K562 (cell line): Measurements from ENCODE around the gene CSH1. TPM values are rescaled to one million over a fixed set of nuclear protein-coding genes. Genes with fewer than 3 reads are reported as not detected.
A peak's percentile ranks its signal among the peaks of the same experiment; 100 is the strongest.
"Not testable (repeated sequence)": the region's sequence is repeated elsewhere in the genome, so short reads cannot be mapped to it uniquely, and the experiment has no call there.

Experiments used
- ATAC-seq: fragments of 200-7000 bp; cut with Tn5 transposase; 3 replicates; pipeline ENCODE4 v1.9.1; 2020; ENCODE audit warnings: moderate library complexity
- BruUV-seq: library from RNA; stranded (reverse); fragments of 400-500 nt; replicated peaks from 2 replicates; lab custom pipeline; 2021; lab: Mats Ljungman, UMichigan
- CTCF ChIA-PET: fragments of 300-600 bp; formaldehyde crosslinking; extraction: SDS; loops from one replicate; lab custom pipeline; 2021; ENCODE audit warnings: low intra/inter-chr PET ratio; lab: Yijun Ruan, JAX
- POLR2A ChIA-PET: fragments of 300-600, 350-650 bp; sonication (Branson Sonifier 250); formaldehyde crosslinking; extraction: SDS; loops from one replicate; lab custom pipeline; 2021; ENCODE audit warnings: antibody characterized with exemption, inconsistent platforms; lab: Yijun Ruan, JAX
- DNase-seq, 4 experiments: peaks; one replicate each; pipeline versions ENCODE4 v3.0.0 to v3.0.0-alpha.2; 2011 to 2018; ENCODE audit warnings: low spot score in 3 of 4, mixed read lengths in 3 of 4; ENCODE audit errors: extremely low read depth in 1 of 4
- FAIRE-seq: peaks from 2 replicates; lab custom pipeline; 2011; peaks lifted over from hg19 to GRCh38; lab: Jason Lieb, UNC
- H2AFZ ChIP-seq: 2 replicates; pipeline ENCODE4 v1.6.0; 2011; ENCODE audit warnings: low read depth, low read length, control low read depth, inconsistent platforms
- H3K27ac ChIP-seq: fragments of 200-600 bp; 3 replicates; pipeline ENCODE4 v1.8.0; 2011; ENCODE audit warnings: low read depth, mild to moderate bottlenecking, control low read depth, inconsistent platforms, low read length, moderate library complexity, mixed read lengths; ENCODE audit errors: extremely low read depth
- H3K27me3 ChIP-seq, 2 experiments: fragments of 300-600 bp in 1 of 2; 2 replicates in 1 of 2; 3 replicates in 1 of 2; pipeline versions ENCODE4 v1.6.0 to v1.8.0; 2011; ENCODE audit warnings: inconsistent platforms in 2 of 2, low read length in 2 of 2, mild to moderate bottlenecking in 1 of 2, mixed read lengths in 1 of 2, moderate library complexity in 1 of 2; ENCODE audit not compliant: control insufficient read depth in 2 of 2, insufficient read depth in 2 of 2
- H3K36me3 ChIP-seq: fragments of 300-600 bp; 3 replicates; pipeline ENCODE4 v1.8.0; 2011; ENCODE audit warnings: mild to moderate bottlenecking, low read length, inconsistent platforms; ENCODE audit not compliant: control insufficient read depth, insufficient read depth
- H3K4me1 ChIP-seq, 2 experiments: fragments of 200-600 bp in 1 of 2; replicated peaks in 1 of 2; 2 replicates in 1 of 2; 3 replicates in 1 of 2; pipeline versions ENCODE4 v1.5.1 to v1.8.0; 2011; ENCODE audit warnings: inconsistent platforms in 2 of 2, low read length in 2 of 2, mild to moderate bottlenecking in 1 of 2, mixed read lengths in 1 of 2, moderate library complexity in 1 of 2; ENCODE audit not compliant: control insufficient read depth in 2 of 2, insufficient read depth in 2 of 2
- H3K4me2 ChIP-seq: 2 replicates; pipeline ENCODE4 v1.6.1; 2011; ENCODE audit warnings: low read length, control low read depth, inconsistent platforms, mixed read lengths; ENCODE audit not compliant: insufficient read depth
- H3K4me3 ChIP-seq: fragments of 200-600 bp; sonication (generic), shearing (Covaris generic); 2 replicates; pipeline ENCODE4 v1.5.1; 2016; ENCODE audit warnings: control low read depth, inconsistent platforms
- H3K79me2 ChIP-seq: fragments of 200-600 bp; 3 replicates; pipeline ENCODE4 v1.8.0; 2011; ENCODE audit warnings: low read length, inconsistent platforms; ENCODE audit not compliant: control insufficient read depth, insufficient read depth
- H3K9ac ChIP-seq, 2 experiments: 2 replicates each; pipeline versions ENCODE4 v1.6.0 to v1.6.1; 2011; ENCODE audit warnings: low read depth in 2 of 2, low read length in 2 of 2, control low read depth in 1 of 2, inconsistent platforms in 1 of 2, mild to moderate bottlenecking in 1 of 2, mixed read lengths in 1 of 2; ENCODE audit not compliant: insufficient read depth in 1 of 2
- H3K9me1 ChIP-seq: one replicate; pipeline ENCODE4 v1.6.0; 2011; ENCODE audit warnings: inconsistent platforms, mild to moderate bottlenecking, low read length, moderate library complexity; ENCODE audit not compliant: control insufficient read depth, insufficient read depth
- H3K9me3 ChIP-seq: replicated peaks from 2 replicates; pipeline ENCODE4 v1.5.1; 2011; ENCODE audit warnings: low read depth, low read length, inconsistent platforms; ENCODE audit not compliant: control insufficient read depth, insufficient read depth
- H4K20me1 ChIP-seq: replicated peaks from 2 replicates; pipeline ENCODE4 v1.6.1; 2011; ENCODE audit warnings: low read length, inconsistent platforms, mixed read lengths; ENCODE audit not compliant: control insufficient read depth, insufficient read depth
- BRCA1 ChIP-seq, 2 experiments: fragments of 450-650 bp in 1 of 2; sonication (generic) in 1 of 2; formaldehyde crosslinking in 1 of 2; IDR thresholded peaks; 2 replicates each; pipeline versions ENCODE4 v1.5.0 to v1.6.1; 2017 to 2020; ENCODE audit warnings: mild to moderate bottlenecking in 1 of 2, missing genetic modification reagents in 1 of 2
- CREM ChIP-seq: IDR thresholded peaks from 2 replicates; pipeline ENCODE4 v1.6.1; 2014; ENCODE audit warnings: antibody characterized with exemption, low read depth
- NFRKB ChIP-seq: fragments of 450-650 bp; IDR thresholded peaks from 2 replicates; pipeline ENCODE4 v1.6.1; 2016; ENCODE audit warnings: low read depth
- RBBP5 ChIP-seq: fragments of 200-600 bp; sonication (generic); IDR thresholded peaks from 2 replicates; pipeline ENCODE4 v1.6.1; 2012; ENCODE audit warnings: borderline replicate concordance, mild to moderate bottlenecking, low read length, control low read depth, inconsistent platforms; ENCODE audit not compliant: insufficient read depth, poor library complexity, severe bottlenecking
- RHOXF2B ChIP-seq: fragments of 250-450 bp; sonication (Bioruptor Pico); conservative IDR thresholded peaks from 2 replicates; pipeline ENCODE4 v1.5.1; 2021
- XRCC4 ChIP-seq: IDR thresholded peaks from one replicate; pipeline ENCODE4 v1.6.1; 2011; ENCODE audit not compliant: insufficient read depth, insufficient read length; ENCODE audit errors: extremely low read depth
- WGBS: fragments of 100-300 bp; shearing (Covaris generic); methylation state at CpG from one replicate; pipeline ENCODE4 v1.1.6; 2016; ENCODE audit warnings: low coverage, mixed read lengths; ENCODE audit not compliant: insufficient coverage; ENCODE audit errors: missing lambda C conversion rate; 5-methylcytosine and 5-hydroxymethylcytosine counted together
- in situ Hi-C: fragments of 300-500 bp; cut with MboI; formaldehyde crosslinking; loops from 4 replicates; pipeline ENCODE4 v1.15.0; 2018; ENCODE audit warnings: inconsistent platforms, mixed read lengths
- intact Hi-C: fragments of 100-400 bp; cut with micrococcal nuclease; formaldehyde crosslinking; loops from 2 replicates; pipeline ENCODE4 v1.14.2; 2022
- polyA plus RNA-seq, 8 experiments: library from polyadenylated mRNA; depleted of rRNA in 4 of 8; stranded (reverse) in 5 of 8; unstranded in 3 of 8; fragments of >200 nt; fragmentation: Nextera tagmentation in 2 of 8; fragmentation: Illumina TruSeq in 1 of 8; extraction: Ambion mirVana in 2 of 8; extraction: Trizol in 1 of 8; gene quantifications; 2 replicates each; pipeline versions ENCODE4 v1.2.1 to v1.2.3, GENCODE V29; 2011 to 2014; ENCODE audit warnings: inconsistent platforms in 1 of 8, missing spikeins in 1 of 8
- total RNA-seq, 7 experiments: library from RNA; depleted of rRNA in 6 of 7; stranded (reverse); fragments of >200 nt in 6 of 7; fragmentation: Illumina TruSeq in 2 of 7; extraction: Trizol in 2 of 7; gene quantifications; 2 replicates each; pipeline versions ENCODE4 v1.2.1 to v1.2.3, GENCODE V29; 2011 to 2021; ENCODE audit warnings: low replicate concordance in 1 of 7
- TF ChIP-seq, protein P1 (sequence below): fragments of 250-450 bp; sonication (Bioruptor Pico); IDR thresholded peaks from 2 replicates; pipeline ENCODE4 v1.6.1; 2021; ENCODE audit warnings: mild to moderate bottlenecking

The CSH1 gene
- total and polyA plus RNA-seq, 9 of the 15 experiments (the other 6 are each of a cell fraction or from before 2014, with no cell fraction given) = not detected

DNA sequence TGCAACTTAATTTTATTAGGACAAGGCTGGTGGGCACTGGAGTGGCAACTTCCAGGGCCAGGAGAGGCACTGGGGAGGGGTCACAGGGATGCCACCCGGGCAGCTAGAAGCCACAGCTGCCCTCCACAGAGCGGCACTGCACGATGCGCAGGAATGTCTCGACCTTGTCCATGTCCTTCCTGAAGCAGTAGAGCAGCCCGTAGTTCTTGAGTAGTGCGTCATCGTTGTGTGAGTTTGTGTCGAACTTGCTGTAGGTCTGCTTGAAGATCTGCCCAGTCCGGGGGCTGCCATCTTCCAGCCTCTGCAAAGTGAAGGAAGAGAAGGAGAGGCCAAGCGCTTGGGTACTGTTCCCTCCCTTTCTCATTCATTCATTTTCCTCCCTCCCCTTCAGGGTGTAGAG lies 20.8 kb upstream of the CSH1 start:
- H3K4me2 ChIP-seq, POLR2A ChIA-PET: not testable (repeated sequence)

DNA sequence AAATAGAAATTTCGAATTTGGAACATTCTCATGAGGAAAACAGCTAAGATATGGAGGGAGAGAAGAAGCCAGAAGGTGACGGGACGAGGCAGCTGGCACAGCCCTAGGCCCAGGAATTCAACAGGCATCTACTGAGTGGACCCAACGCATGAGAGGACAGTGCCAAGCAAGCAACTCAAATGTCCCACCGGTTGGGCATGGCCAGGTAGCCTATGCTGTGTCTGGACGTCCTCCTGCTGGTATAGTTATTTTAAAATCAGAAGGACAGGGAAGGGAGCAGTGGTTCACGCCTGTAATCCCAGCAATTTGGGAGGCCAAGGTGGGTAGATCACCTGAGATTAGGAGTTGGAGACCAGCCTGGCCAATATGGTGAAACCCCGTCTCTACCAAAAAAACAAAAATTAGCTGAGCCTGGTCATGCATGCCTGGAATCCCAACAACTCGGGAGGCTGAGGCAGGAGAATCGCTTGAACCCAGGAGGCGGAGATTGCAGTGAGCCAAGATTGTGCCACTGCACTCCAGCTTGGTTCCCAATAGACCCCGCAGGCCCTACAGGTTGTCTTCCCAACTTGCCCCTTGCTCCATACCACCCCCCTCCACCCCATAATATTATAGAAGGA lies 20.3 kb upstream of the CSH1 start:
- no peak overlapping the region for H3K27ac ChIP-seq
- H3K4me1 ChIP-seq = no peaks in the 10 kb centered on the region; a peak in 1 of 5 replicates
- DNase-seq = no peak
- no peak overlapping the region for H3K4me3 ChIP-seq
- in situ Hi-C loops = loop anchor here (10.0 kb wide), 2 partner anchors 108 to 368 kb away; partner anchors contain the start of gene ICAM2
- H3K36me3 ChIP-seq = no peaks in the 10 kb centered on the region
- ATAC-seq = no peak
- no peak overlapping the region for H3K9ac ChIP-seq
- TF ChIP-seq RBBP5 (peak; percentile 47), RHOXF2B (no peak), CREM (peak; percentile 33; the same call in 1 of the 2 replicates), NFRKB (no peak), XRCC4 (no peak), BRCA1 (IDR thresholded peaks at IDR 0.05) (peak; percentile 100), BRCA1 (CRISPR knock-in tag; IDR thresholded peaks at IDR 0.05) (no peak)
- TF ChIP-seq, protein P1, sequence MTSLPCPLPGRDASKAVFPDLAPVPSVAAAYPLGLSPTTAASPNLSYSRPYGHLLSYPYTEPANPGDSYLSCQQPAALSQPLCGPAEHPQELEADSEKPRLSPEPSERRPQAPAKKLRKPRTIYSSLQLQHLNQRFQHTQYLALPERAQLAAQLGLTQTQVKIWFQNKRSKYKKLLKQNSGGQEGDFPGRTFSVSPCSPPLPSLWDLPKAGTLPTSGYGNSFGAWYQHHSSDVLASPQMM = no peak
- TF ChIP-seq, all 486 proteins: peak for 3
- H2AFZ ChIP-seq = no peak overlapping the region
- H3K4me2 ChIP-seq = no peak overlapping the region
- H4K20me1 ChIP-seq = no peaks in the 10 kb centered on the region
- H3K9me1 ChIP-seq = no peaks in the 10 kb centered on the region
- no peaks in the 10 kb centered on the region for H3K79me2 ChIP-seq
- H3K27me3 ChIP-seq = peaks cover 3 to 34% of the 10 kb centered on the region in 2 experiments; a peak in 4 of 5 replicates
- FAIRE-seq = no peak
- intact Hi-C loops = loop anchor here (5.0 to 10.0 kb wide), 2 partner anchors 216 to 368 kb away; partner anchors contain the start of gene ERN1
- WGBS = 4% methylated on average over 11 of the region's 12 CpGs
- CTCF ChIA-PET = no interaction called here
- no TSS peak for BruUV-seq
- H3K9me3 ChIP-seq = no peaks in the 10 kb centered on the region
- POLR2A ChIA-PET = no interaction called here

More for the DNA sequence above, 20.8 kb upstream of the CSH1 start:
- H3K4me1 ChIP-seq, H3K27ac ChIP-seq, H3K79me2 ChIP-seq, H3K9me3 ChIP-seq, H3K4me3 ChIP-seq, H3K9ac ChIP-seq, ATAC-seq, H3K9me1 ChIP-seq, H3K36me3 ChIP-seq, DNase-seq, H2AFZ ChIP-seq, CTCF ChIA-PET, FAIRE-seq, H4K20me1 ChIP-seq, BruUV-seq: not testable (repeated sequence)
- intact Hi-C loops (loop anchor here (5.0 to 10.0 kb wide), 2 partner anchors 215 to 368 kb away; partner anchors contain the start of gene ERN1), in situ Hi-C loops (loop anchor here (10.0 kb wide), 2 partner anchors 108 to 368 kb away; partner anchors contain the start of gene ICAM2)
- 16% methylated on average over 5 of the region's 11 CpGs for WGBS
- H3K27me3 ChIP-seq = peaks cover 3 to 34% of the 10 kb centered on the region in 2 experiments; a peak in 4 of 5 replicates

DNA sequence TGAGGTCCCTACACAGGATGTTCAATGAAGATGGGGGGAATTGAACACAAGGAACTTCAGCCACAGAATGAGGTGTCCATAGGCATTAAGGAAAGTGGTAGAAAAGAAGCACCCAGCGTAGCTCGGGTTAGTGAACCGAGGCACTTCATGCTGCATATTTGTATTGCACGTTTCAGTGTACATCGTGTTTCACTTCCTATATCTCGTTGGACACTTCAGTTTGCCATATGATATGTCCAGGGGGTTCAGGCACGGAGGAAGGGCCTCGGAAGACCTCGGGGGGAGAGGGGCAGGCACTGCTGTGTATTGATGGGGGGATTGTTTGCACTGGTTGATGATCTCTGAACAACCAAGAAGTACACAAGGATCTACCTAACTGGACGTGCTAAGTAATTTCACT lies 19.4 kb upstream of the CSH1 start:
- H3K79me2 ChIP-seq, H3K36me3 ChIP-seq, H3K9me3 ChIP-seq, ATAC-seq, H3K4me3 ChIP-seq, DNase-seq, FAIRE-seq, H3K27ac ChIP-seq, H3K4me2 ChIP-seq, H3K9me1 ChIP-seq, POLR2A ChIA-PET, CTCF ChIA-PET, H3K9ac ChIP-seq, BruUV-seq, H3K4me1 ChIP-seq, H4K20me1 ChIP-seq, H2AFZ ChIP-seq: not testable (repeated sequence)
- in situ Hi-C loops = loop anchor here (10.0 kb wide), 2 partner anchors 109 to 369 kb away; partner anchors contain the start of gene ICAM2
- intact Hi-C loops = loop anchor here (5.0 to 10.0 kb wide), 2 partner anchors 217 to 369 kb away; partner anchors contain the start of gene ERN1
- H3K27me3 ChIP-seq = peaks cover 6 to 41% of the 10 kb centered on the region in 2 experiments; a peak in 4 of 5 replicates
- WGBS = under 1% methylated on average over 10 of the region's 10 CpGs
